HG03520 (cell line): ENCODE data around the gene SATL1.
"Not testable (repeated sequence)": the region's sequence is repeated elsewhere in the genome, so short reads cannot be mapped to it uniquely, and the experiment has no call there.

Experiments used
- ATAC-seq: cut with Tn5 transposase; IDR thresholded peaks from one replicate; pipeline ENCODE4 v1.9.1; 2021; ENCODE audit warnings: mild to moderate bottlenecking, moderate library complexity; ENCODE audit not compliant: unreplicated experiment

Gene SATL1

DNA sequence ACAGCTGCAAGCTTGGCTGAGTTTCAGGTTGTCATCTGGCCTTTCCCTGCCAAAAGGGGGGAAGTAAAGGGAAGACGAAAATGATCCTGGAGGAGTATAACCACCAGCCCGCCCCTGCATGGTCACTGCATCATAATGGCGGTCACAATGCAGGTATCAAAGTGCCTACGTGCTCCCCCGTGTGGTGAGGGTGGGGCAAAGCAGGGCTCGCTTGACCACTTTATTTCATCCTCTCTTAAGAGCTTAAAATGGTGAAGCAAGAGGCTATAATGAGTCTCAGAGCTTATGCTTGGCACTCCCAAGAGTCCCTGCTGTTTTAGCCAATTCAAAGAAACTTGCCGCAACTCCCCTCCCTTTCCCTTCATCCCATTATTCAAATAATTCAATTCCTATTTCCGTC lies 134.3 kb downstream of the SATL1 start:
- peak; percentile 53 for ATAC-seq

- no peak for ATAC-seq
Measured at GRCh38 chrX:85108165-85108564, 135.4 kb downstream of the SATL1 start.

- ATAC-seq: no peak
Measured at GRCh38 chrX:85107407-85107806, 136.2 kb downstream of the SATL1 start.

- ATAC-seq: no peak
Measured at GRCh38 chrX:85089321-85089840, 154.2 kb downstream of the SATL1 start.

DNA sequence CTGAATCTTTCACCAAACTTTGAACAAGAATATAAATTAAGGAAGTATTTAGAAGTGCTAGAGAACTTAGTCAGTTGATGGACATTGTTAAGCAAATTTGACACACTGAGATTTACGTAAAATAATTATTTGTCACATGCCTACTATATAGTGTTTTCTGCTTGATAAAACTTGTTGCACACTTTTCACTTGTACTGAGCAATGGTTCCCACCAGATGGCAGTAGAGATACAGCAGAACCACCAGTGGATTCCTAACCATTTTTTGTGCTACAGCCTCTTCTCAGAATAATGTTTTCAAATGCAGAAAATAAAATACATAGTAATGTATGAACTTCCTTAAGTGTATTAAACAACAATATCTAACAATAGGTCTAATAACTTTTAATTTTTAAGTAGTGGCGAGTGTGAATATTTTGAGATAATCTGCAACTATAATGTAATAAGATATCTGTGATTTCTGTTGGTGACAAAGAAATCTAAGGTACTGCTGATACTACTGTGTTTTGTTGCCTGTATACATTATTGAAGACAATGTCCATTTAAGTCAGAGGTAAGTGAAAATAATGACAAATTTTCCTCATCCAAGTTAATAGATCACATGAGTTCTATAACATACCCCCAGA lies 158.7 kb downstream of the SATL1 start:
- ATAC-seq: peak; percentile 92

- ATAC-seq: not testable (repeated sequence)
Measured at GRCh38 chrX:85077247-85077646, 166.3 kb downstream of the SATL1 start.

DNA sequence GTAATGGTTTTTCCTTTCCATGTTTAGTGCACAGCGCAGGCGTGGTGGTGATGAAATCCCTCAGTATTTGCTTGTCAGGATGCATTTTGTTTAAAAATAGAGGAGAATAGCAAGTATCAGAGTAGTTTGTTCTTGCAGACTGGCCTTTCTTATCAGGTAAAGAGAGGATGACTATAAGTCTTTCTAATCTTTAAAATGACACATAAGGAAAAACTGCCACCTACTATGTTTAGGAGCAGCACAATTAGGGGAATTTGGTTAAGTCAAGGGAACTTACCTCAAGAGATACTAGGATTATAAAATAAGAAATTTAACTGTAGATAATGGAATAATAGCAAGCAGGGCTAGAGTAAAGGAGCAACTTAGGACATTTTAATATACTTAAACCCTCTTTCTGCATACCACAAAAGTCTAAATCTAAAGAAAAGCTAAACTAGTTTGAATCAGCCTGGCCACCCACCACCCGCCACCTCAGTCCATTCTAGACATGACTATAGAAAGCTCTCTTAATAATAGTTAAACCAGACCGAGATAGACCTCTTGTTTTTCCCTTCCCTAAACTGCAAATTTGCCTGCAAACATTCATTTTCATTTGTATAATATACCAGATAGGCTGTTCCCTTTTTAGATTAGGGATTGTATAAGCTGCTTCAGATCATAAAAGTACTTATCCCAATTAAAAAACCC lies 177.9 kb downstream of the SATL1 start:
- no peak for ATAC-seq

DNA sequence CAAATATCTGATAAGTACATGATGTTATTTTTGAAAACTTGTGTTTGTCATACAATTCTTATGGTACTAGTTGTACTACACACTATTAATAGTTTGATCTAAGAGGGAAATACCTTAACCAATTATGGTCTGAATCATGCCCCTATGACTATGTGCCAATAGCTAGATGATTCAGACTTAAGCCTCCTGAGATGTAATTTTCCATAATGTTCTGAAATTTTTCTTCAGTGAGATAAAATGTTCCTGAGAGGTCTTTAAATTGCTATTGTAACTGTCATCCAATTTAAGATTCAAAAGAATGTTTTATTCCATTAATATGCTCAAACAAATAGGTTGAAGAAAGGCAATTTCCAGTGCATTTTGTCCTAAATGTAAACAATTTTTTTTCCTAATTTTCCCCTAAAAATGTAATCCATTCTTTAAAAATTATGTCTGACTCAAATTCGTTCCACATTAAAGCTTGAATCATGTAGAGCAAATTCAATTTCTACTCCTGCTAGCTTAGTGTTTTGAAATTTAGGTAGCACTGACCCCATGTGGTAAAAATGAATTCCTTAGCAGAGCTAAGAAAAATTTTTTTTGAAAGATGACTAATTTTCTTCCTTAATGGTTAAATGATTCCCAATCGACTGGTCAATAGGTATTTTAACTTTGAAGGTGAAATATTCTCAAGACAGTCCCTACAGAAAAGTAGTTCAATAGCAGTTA lies 190.8 kb downstream of the SATL1 start:
- no peak for ATAC-seq

DNA sequence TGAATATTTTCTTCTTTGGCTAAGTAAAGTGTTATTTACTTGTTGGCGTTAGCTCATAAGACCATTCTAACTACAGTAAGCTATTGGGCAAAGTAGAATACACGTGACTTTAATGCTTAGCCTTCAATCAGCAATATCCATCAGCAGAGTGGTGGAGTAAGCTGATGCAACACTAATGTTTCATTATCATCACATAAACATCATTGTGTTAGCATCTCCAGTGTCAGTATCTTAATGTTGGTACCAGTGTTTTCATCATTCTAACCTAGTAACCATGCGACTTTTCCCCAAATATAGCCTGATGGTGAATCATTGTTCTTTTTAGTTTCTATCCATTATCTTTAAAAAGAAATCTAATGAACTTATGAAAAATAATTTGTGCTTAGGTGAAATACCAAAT lies 191.4 kb downstream of the SATL1 start:
- no peak for ATAC-seq

- no peak for ATAC-seq
Measured at GRCh38 chrX:85051627-85052026, 192.0 kb downstream of the SATL1 start.
